ENCODE measurements around the gene PRG2. TPM values are rescaled to one million over a fixed set of nuclear protein-coding genes. Genes with fewer than 3 reads are reported as not detected.

The PRG2 gene
- total RNA-seq, 4 donors from 2014 or later: 0.36 to 1.8 TPM; not detected in 2

DNA sequence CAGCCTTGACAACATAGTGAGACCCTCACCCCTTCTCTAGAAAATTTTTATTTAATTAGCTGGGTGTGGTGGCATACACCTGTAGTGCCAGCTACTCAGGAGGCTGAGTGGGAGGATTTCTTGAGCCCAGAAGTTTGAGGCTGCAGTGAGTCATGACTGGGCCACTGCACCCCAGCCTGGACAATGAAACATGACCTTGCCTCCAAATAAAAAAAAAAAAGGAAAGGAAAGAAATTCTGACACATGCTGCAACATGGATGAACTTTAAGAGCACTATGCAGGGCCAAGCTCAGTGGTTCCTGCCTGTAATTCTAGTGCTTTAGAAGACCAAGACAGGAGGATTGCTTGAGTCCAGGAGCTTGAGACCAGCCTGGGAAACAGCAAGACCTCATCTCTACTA, 27.7 kb upstream of the PRG2 start:
- Histone ChIP-seq H3K9me3 (no peaks in the 10 kb centered on the region), H3K27me3 (no peaks in the 10 kb centered on the region), H3K27ac (no peak overlapping the region), H3K36me3 (peaks cover 63% of the 10 kb centered on the region), H3K4me1 (peaks cover 15% of the 10 kb centered on the region), H3K4me3 (no peak overlapping the region)
- DNase-seq (ENCODE audit: low spot score in 2 of 2): no peak
- TF ChIP-seq POLR2AphosphoS5 (IDR thresholded peaks at IDR 0.05) (no peak), POLR2A (IDR thresholded peaks at IDR 0.05) (no peak), EP300 (IDR thresholded peaks at IDR 0.05) (no peak)
- TF ChIP-seq, protein P1, sequence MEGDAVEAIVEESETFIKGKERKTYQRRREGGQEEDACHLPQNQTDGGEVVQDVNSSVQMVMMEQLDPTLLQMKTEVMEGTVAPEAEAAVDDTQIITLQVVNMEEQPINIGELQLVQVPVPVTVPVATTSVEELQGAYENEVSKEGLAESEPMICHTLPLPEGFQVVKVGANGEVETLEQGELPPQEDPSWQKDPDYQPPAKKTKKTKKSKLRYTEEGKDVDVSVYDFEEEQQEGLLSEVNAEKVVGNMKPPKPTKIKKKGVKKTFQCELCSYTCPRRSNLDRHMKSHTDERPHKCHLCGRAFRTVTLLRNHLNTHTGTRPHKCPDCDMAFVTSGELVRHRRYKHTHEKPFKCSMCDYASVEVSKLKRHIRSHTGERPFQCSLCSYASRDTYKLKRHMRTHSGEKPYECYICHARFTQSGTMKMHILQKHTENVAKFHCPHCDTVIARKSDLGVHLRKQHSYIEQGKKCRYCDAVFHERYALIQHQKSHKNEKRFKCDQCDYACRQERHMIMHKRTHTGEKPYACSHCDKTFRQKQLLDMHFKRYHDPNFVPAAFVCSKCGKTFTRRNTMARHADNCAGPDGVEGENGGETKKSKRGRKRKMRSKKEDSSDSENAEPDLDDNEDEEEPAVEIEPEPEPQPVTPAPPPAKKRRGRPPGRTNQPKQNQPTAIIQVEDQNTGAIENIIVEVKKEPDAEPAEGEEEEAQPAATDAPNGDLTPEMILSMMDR (IDR thresholded peaks at IDR 0.05): no peak

DNA sequence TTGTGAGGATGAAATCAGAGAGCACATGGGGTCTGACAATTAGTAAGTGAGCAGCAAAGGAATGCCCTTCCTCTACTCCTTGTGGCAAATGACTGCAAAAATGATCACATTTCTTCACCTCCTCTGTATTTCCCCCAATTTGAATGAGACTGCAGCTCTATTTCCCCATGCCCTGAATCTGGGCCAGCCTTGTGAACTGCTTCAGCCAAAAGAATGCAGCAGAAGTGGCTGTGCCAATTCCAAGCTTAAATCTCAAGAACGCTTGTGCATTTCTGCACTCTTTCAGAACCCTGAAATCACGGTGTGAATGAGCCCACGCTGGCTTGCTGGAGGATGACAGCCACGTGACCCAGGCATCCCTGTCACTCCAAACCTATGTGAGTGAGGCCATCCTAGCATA, 26.6 kb upstream of the PRG2 start:
- H3K4me3 ChIP-seq: no peak overlapping the region
- H3K27ac ChIP-seq: no peak overlapping the region
- DNase-seq (ENCODE audit: low spot score in 2 of 2): no peak
- WGBS: 33% methylated on average over 1 of the region's 4 CpGs
- peaks cover 70% of the 10 kb centered on the region for H3K36me3 ChIP-seq
- peaks cover 9% of the 10 kb centered on the region for H3K4me1 ChIP-seq
- no peaks in the 10 kb centered on the region for H3K27me3 ChIP-seq
- H3K9me3 ChIP-seq: no peaks in the 10 kb centered on the region
- TF ChIP-seq POLR2AphosphoS5 (IDR thresholded peaks at IDR 0.05) (no peak), EP300 (IDR thresholded peaks at IDR 0.05) (no peak), POLR2A (IDR thresholded peaks at IDR 0.05) (no peak)
- TF ChIP-seq, protein P1 (IDR thresholded peaks at IDR 0.05): no peak

DNA sequence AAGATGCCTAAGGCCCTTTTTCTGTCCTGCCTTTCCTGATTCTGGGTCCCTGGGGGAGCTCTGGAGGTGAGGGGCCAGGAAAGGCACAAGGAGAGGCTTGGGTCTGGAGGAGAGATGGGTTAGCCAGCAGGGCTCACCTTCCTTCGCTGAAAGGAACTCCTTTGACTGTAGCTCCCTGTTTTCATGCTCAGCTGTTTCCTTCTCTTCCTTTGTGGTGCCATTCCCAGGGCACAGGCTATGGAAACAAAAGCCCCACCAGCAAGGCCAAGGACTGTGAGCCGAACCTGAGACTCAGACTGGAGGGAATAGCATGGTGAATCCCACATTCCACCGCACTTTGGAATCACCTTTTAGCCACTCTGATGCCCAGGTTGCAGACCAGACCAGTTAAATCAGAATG, 26.0 kb upstream of the PRG2 start:
- no peak for DNase-seq (ENCODE audit: low spot score in 2 of 2)
- H3K27ac ChIP-seq: no peak overlapping the region
- H3K4me1 ChIP-seq: peaks cover 9% of the 10 kb centered on the region
- 95% methylated on average over 3 of the region's 3 CpGs for WGBS
- TF ChIP-seq POLR2A (IDR thresholded peaks at IDR 0.05): no peak
- TF ChIP-seq POLR2AphosphoS5 (IDR thresholded peaks at IDR 0.05): no peak
- TF ChIP-seq, protein P1 (IDR thresholded peaks at IDR 0.05): no peak
- TF ChIP-seq EP300 (IDR thresholded peaks at IDR 0.05): no peak
- no peaks in the 10 kb centered on the region for H3K27me3 ChIP-seq
- H3K36me3 ChIP-seq: peaks cover 71% of the 10 kb centered on the region
- no peaks in the 10 kb centered on the region for H3K9me3 ChIP-seq
- no peak overlapping the region for H3K4me3 ChIP-seq

DNA sequence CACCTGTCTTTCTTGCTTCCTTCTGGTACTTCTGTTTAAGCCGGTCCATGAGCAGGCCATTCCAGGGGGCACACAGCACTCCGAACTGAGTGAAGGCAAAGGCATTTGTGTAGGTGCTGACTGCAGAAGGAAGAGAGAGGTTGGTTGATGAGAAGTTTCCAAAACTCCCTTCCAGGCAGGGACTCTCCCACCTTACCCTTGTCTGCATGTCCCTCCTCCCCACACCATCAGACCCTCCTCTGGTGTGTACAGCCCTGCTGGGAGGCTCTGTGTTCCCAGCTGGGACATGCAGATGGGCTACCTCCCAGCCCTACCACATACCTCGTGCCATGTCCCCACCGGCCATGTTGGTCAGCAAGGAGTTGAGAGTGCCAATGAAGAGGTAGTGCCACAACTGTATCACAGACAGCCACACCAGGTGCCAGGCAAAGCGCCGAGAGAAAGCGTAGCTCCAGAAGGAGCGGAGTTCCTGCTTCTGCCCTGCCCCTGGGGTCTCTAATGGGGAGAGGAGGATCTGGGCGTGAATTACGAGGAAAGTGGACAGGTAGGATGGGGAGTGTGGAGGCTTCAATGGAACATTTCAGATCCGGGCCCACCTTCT, 24.3 kb upstream of the PRG2 start:
- no peak for TF ChIP-seq POLR2A (IDR thresholded peaks at IDR 0.05)
- TF ChIP-seq, protein P1 (IDR thresholded peaks at IDR 0.05): no peak
- no peak for TF ChIP-seq POLR2AphosphoS5 (IDR thresholded peaks at IDR 0.05)
- no peak for TF ChIP-seq EP300 (IDR thresholded peaks at IDR 0.05)
- 97% methylated on average over 11 of the region's 11 CpGs for WGBS
- Histone ChIP-seq H3K4me3 (no peak overlapping the region), H3K9me3 (no peaks in the 10 kb centered on the region), H3K27ac (no peak overlapping the region), H3K36me3 (peaks cover 73% of the 10 kb centered on the region), H3K27me3 (no peaks in the 10 kb centered on the region), H3K4me1 (peaks cover 9% of the 10 kb centered on the region)
- no peak for DNase-seq (ENCODE audit: low spot score in 2 of 2)

DNA sequence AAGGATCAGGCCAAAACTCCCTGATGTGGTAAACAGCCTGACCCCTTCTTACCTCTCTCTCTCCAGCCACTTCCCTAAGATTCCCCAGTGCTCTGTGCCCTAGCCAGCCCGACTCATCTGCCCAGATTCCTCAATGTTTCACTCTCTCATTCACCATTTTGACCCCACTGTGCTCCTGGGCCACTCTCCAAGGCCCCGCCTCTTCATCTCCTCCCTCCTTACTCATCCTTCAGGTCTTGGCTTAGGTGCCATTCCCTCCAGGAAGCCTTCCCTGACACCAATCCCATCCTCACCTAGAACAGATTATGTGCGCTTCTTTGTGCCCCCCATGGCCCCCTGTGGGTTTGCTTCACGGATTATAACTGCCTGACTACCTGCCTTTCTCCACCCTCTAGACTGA, 23.2 kb upstream of the PRG2 start:
- TF ChIP-seq POLR2A (IDR thresholded peaks at IDR 0.05): no peak
- Histone ChIP-seq H3K27me3 (no peaks in the 10 kb centered on the region), H3K9me3 (no peaks in the 10 kb centered on the region), H3K27ac (no peak overlapping the region), H3K4me1 (peaks cover 9% of the 10 kb centered on the region), H3K36me3 (peaks cover 83% of the 10 kb centered on the region), H3K4me3 (no peak overlapping the region)
- DNase-seq (ENCODE audit: low spot score in 2 of 2): no peak
- 85% methylated on average over 4 of the region's 4 CpGs for WGBS

DNA sequence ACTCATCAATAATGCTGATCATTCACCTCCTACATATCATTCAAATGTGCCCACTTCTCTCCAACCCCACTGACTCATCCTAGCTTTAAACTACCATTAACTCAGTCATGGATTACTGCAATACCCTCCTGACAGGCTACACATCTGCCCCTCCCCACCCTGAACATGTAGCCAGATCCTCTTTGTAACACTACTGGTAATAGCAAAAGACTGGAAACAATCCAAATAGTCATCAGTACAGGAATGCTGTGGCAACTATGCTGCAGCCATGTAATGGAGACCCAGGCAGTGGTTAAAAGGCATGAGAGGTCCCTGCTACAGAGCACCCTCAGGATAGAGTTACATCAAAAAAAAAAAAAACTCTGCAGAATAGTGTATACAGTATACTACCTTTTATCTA, 19.8 kb upstream of the PRG2 start:
- TF ChIP-seq POLR2AphosphoS5 (IDR thresholded peaks at IDR 0.05): no peak
- TF ChIP-seq POLR2A (IDR thresholded peaks at IDR 0.05): no peak
- TF ChIP-seq, protein P1 (IDR thresholded peaks at IDR 0.05): no peak
- TF ChIP-seq EP300 (IDR thresholded peaks at IDR 0.05): no peak
- H3K36me3 ChIP-seq: peaks cover 80% of the 10 kb centered on the region
- peaks cover 12% of the 10 kb centered on the region for H3K4me1 ChIP-seq
- H3K9me3 ChIP-seq: no peaks in the 10 kb centered on the region
- no peak overlapping the region for H3K4me3 ChIP-seq
- no peak for DNase-seq (ENCODE audit: low spot score in 2 of 2)
- no peak overlapping the region for H3K27ac ChIP-seq
- no peaks in the 10 kb centered on the region for H3K27me3 ChIP-seq
